HepG2 (cell line): ENCODE measurements around the gene SCRT2. TPM values are rescaled to one million over a fixed set of nuclear protein-coding genes. Genes with fewer than 3 reads are reported as not detected.

Source experiments
- CREB1 ChIP-seq, 2 experiments: fragments of 450-650 bp in 1 of 2; IDR thresholded peaks; 2 replicates each; pipeline ENCODE4 v1.6.1; 2016 to 2017; ENCODE audit warnings: control low read depth in 1 of 2, mild to moderate bottlenecking in 1 of 2, missing compliant biosample characterization in 1 of 2, missing genetic modification characterization in 1 of 2
- DRAP1 ChIP-seq: IDR thresholded peaks from 2 replicates; pipeline ENCODE4 v1.6.1; 2016; ENCODE audit warnings: missing genetic modification reagents, missing compliant biosample characterization
- GATAD1 ChIP-seq: IDR thresholded peaks from 2 replicates; pipeline ENCODE4 v1.6.1; 2016; ENCODE audit warnings: missing genetic modification reagents, missing compliant biosample characterization
- KIAA2018 ChIP-seq: sonication (generic); formaldehyde crosslinking; IDR thresholded peaks from 2 replicates; pipeline ENCODE4 v1.5.0; 2020; ENCODE audit warnings: mild to moderate bottlenecking, missing genetic modification reagents, borderline replicate concordance
- LBX2 ChIP-seq: sonication (generic); formaldehyde crosslinking; IDR thresholded peaks from 2 replicates; pipeline ENCODE4 v1.5.0; 2020; ENCODE audit warnings: missing genetic modification reagents, mild to moderate bottlenecking, borderline replicate concordance
- SNRNP70 ChIP-seq: fragments of 200-400 bp; formaldehyde crosslinking; IDR thresholded peaks from 2 replicates; pipeline ENCODE4 v1.6.1; 2017; ENCODE audit warnings: mild to moderate bottlenecking, low read depth, low read length, moderate library complexity
- ZBTB7B ChIP-seq: sonication (generic); formaldehyde crosslinking; IDR thresholded peaks from 2 replicates; pipeline ENCODE4 v1.4.0; 2020; ENCODE audit warnings: missing genetic modification reagents
- ZNF552 ChIP-seq: sonication (generic); formaldehyde crosslinking; IDR thresholded peaks from 2 replicates; pipeline ENCODE4 v1.9.0; 2022; ENCODE audit warnings: missing genetic modification reagents, mild to moderate bottlenecking, borderline replicate concordance
- ZNF556 ChIP-seq: sonication (generic); formaldehyde crosslinking; IDR thresholded peaks from 2 replicates; pipeline ENCODE4 v1.4.0; 2020; ENCODE audit warnings: mild to moderate bottlenecking, missing genetic modification reagents, borderline replicate concordance
- ZNF598 ChIP-seq: sonication (generic); formaldehyde crosslinking; IDR thresholded peaks from 2 replicates; pipeline ENCODE4 v1.5.1; 2020; ENCODE audit warnings: mild to moderate bottlenecking, missing genetic modification reagents, borderline replicate concordance
- ZNF619 ChIP-seq: sonication (generic); formaldehyde crosslinking; IDR thresholded peaks from 2 replicates; pipeline ENCODE4 v1.4.0; 2020; ENCODE audit warnings: mild to moderate bottlenecking, missing genetic modification reagents
- ZSCAN25 ChIP-seq: sonication (generic); formaldehyde crosslinking; IDR thresholded peaks from 2 replicates; pipeline ENCODE4 v1.8.0; 2022; ENCODE audit warnings: mild to moderate bottlenecking, missing genetic modification reagents
- polyA plus RNA-seq, 8 experiments: library from polyadenylated mRNA; depleted of rRNA in 3 of 8; stranded (reverse) in 7 of 8; unstranded in 1 of 8; fragments of >200 nt; fragmentation: Illumina TruSeq in 4 of 8; extraction: Trizol in 4 of 8; gene quantifications; 2 replicates each; pipeline versions ENCODE4 v1.2.1 to v1.2.3, GENCODE V29; 2011 to 2016; ENCODE audit warnings: low read depth in 4 of 8, missing spikeins in 1 of 8, mixed read lengths in 1 of 8; ENCODE audit not compliant: insufficient read depth in 1 of 8
- total RNA-seq, 5 experiments: library from RNA; depleted of rRNA; stranded (reverse); fragments of >200 nt; fragmentation: Illumina TruSeq; extraction: Trizol; gene quantifications; 2 replicates each; pipeline ENCODE4 v1.2.3, GENCODE V29; 2016; ENCODE audit warnings: low read depth in 1 of 5
- TF ChIP-seq, protein P1 (sequence below): IDR thresholded peaks from 2 replicates; pipeline ENCODE4 v1.6.1; 2016; ENCODE audit warnings: low read depth
- TF ChIP-seq, protein P2 (sequence below): sonication (generic); IDR thresholded peaks from 2 replicates; pipeline ENCODE4 v1.6.1; 2016; ENCODE audit warnings: low read depth, borderline replicate concordance
- TF ChIP-seq, protein P3 (sequence below): sonication (generic); formaldehyde crosslinking; IDR thresholded peaks from 2 replicates; pipeline ENCODE4 v1.8.0; 2022; ENCODE audit warnings: mild to moderate bottlenecking, missing genetic modification reagents, borderline replicate concordance

Gene SCRT2
- total and polyA plus RNA-seq, 2 of the 13 experiments (the other 11 are each of a cell fraction or from before 2014, with no cell fraction given), result not detected

GRCh38 chr20:646107-646867 lies 29.3 kb downstream of the SCRT2 start (continued):
- TF ChIP-seq GATAD1 (CRISPR knock-in tag) (no peak), ZNF552 (CRISPR knock-in tag) (no peak), ZBTB7B (CRISPR knock-in tag) (no peak), ZNF619 (CRISPR knock-in tag) (no peak), LBX2 (CRISPR knock-in tag) (no peak), SNRNP70 (no peak), CREB1 (IDR thresholded peaks at IDR 0.05) (0 out of 2 replicates have a peak, but pooled peaks have one; percentile 45), CREB1 (CRISPR knock-in tag; IDR thresholded peaks at IDR 0.05) (no peak), ZSCAN25 (CRISPR knock-in tag) (no peak), DRAP1 (CRISPR knock-in tag) (no peak), ZNF556 (CRISPR knock-in tag) (no peak), ZNF598 (CRISPR knock-in tag) (no peak), KIAA2018 (CRISPR knock-in tag) (no peak)
- TF ChIP-seq, protein P1, sequence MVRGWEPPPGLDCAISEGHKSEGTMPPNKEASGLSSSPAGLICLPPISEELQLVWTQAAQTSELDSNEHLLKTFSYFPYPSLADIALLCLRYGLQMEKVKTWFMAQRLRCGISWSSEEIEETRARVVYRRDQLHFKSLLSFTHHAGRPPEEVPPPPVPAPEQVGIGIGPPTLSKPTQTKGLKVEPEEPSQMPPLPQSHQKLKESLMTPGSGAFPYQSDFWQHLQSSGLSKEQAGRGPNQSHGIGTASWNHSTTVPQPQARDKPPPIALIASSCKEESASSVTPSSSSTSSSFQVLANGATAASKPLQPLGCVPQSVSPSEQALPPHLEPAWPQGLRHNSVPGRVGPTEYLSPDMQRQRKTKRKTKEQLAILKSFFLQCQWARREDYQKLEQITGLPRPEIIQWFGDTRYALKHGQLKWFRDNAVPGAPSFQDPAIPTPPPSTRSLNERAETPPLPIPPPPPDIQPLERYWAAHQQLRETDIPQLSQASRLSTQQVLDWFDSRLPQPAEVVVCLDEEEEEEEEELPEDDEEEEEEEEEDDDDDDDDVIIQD (CRISPR knock-in tag), result no peak
- TF ChIP-seq, protein P2, sequence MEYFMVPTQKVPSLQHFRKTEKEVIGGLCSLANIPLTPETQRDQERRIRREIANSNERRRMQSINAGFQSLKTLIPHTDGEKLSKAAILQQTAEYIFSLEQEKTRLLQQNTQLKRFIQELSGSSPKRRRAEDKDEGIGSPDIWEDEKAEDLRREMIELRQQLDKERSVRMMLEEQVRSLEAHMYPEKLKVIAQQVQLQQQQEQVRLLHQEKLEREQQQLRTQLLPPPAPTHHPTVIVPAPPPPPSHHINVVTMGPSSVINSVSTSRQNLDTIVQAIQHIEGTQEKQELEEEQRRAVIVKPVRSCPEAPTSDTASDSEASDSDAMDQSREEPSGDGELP, result peak; percentile 21; the same call in 1 of the 2 replicates
- TF ChIP-seq, protein P3, sequence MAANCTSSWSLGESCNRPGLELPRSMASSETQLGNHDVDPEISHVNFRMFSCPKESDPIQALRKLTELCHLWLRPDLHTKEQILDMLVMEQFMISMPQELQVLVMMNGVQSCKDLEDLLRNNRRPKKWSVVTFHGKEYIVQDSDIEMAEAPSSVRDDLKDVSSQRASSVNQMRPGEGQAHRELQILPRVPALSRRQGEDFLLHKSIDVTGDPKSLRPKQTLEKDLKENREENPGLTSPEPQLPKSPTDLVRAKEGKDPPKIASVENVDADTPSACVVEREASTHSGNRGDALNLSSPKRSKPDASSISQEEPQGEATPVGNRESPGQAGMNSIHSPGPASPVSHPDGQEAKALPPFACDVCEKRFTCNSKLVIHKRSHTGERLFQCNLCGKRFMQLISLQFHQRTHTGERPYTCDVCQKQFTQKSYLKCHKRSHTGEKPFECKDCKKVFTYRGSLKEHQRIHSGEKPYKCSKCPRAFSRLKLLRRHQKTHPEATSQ, result 0 out of 2 replicates have a peak, but pooled peaks have one; percentile 10
